Midbrain (tissue), 1 donor: ENCODE measurements around the gene METTL5.
"Not testable (repeated sequence)": the region's sequence is repeated elsewhere in the genome, so short reads cannot be mapped to it uniquely, and the experiment has no call there.

Source experiments
- DNase-seq: peaks from one replicate; lab custom pipeline; 2025; lab: John Stamatoyannopoulos, UW

Gene METTL5

GRCh38 chr2:169824373-169825333 lies at the start of gene METTL5:
METTL5 (minus strand) TSS chr2:169824905; CDS start chr2:169824597, 308 bp downstream.
- peak; percentile 88 for DNase-seq

- no peak for DNase-seq
Measured at GRCh38 chr2:169871994-169872393, 47.3 kb upstream of the METTL5 start.

- DNase-seq: not testable (repeated sequence)
Measured at GRCh38 chr2:169871369-169871768, 46.7 kb upstream of the METTL5 start.

GRCh38 chr2:169868951-169869350 lies 44.2 kb upstream of the METTL5 start:
- no peak for DNase-seq

- DNase-seq: no peak
Measured at GRCh38 chr2:169867579-169867978, 42.9 kb upstream of the METTL5 start.

- DNase-seq: not testable (repeated sequence)
Measured at GRCh38 chr2:169866230-169866629, 41.5 kb upstream of the METTL5 start.

GRCh38 chr2:169865492-169865891 lies 40.8 kb upstream of the METTL5 start:
- no peak for DNase-seq

- no peak for DNase-seq
Measured at GRCh38 chr2:169862816-169863215, 38.1 kb upstream of the METTL5 start.

GRCh38 chr2:169860149-169860548 lies 35.4 kb upstream of the METTL5 start:
- DNase-seq: no peak

- no peak for DNase-seq
Measured at GRCh38 chr2:169859423-169859822, 34.7 kb upstream of the METTL5 start.

- not testable (repeated sequence) for DNase-seq
Measured at GRCh38 chr2:169855281-169856258, 30.9 kb upstream of the METTL5 start.

GRCh38 chr2:169853041-169853668 lies 28.4 kb upstream of the METTL5 start:
- no peak for DNase-seq

GRCh38 chr2:169849710-169850109 lies 25.0 kb upstream of the METTL5 start:
- no peak for DNase-seq

GRCh38 chr2:169848959-169849693 lies 24.4 kb upstream of the METTL5 start:
- DNase-seq: peak; percentile 58

- no peak for DNase-seq
Measured at GRCh38 chr2:169845016-169845415, 20.3 kb upstream of the METTL5 start.

- DNase-seq: not testable (repeated sequence)
Measured at GRCh38 chr2:169841625-169842024, 16.9 kb upstream of the METTL5 start.

- DNase-seq: no peak
Measured at GRCh38 chr2:169840747-169841142, 16.0 kb upstream of the METTL5 start.

GRCh38 chr2:169839954-169840746 lies 15.4 kb upstream of the METTL5 start:
- no peak for DNase-seq

GRCh38 chr2:169838743-169839489 lies 14.2 kb upstream of the METTL5 start:
- DNase-seq: no peak

- DNase-seq: no peak
Measured at GRCh38 chr2:169834401-169834800, 9.7 kb upstream of the METTL5 start.
